GM18499 (cell line): ENCODE measurements around the gene FCHSD1.
"Not testable (repeated sequence)": the region's sequence is repeated elsewhere in the genome, so short reads cannot be mapped to it uniquely, and the experiment has no call there.

Experiments
- ATAC-seq: cut with Tn5 transposase; IDR thresholded peaks from one replicate; pipeline ENCODE4 v1.9.1; 2021; ENCODE audit warnings: moderate number of reproducible peaks; ENCODE audit not compliant: insufficient read depth, unreplicated experiment

FCHSD1 gene

GRCh38 chr5:141618804-141619554, 32.2 kb downstream of the FCHSD1 start, which contains the start of gene DIAPH1:
TSS of gene DIAPH1 (minus strand) at chr5:141619000. CDS start at chr5:141618914, 86 bp downstream.
- ATAC-seq: peak; percentile 49

GRCh38 chr5:141618030-141618803, 33.0 kb downstream of the FCHSD1 start:
- peak; percentile 7 for ATAC-seq

GRCh38 chr5:141617682-141618029, 33.6 kb downstream of the FCHSD1 start:
- ATAC-seq: no peak

GRCh38 chr5:141617128-141617527, 34.1 kb downstream of the FCHSD1 start:
- ATAC-seq: no peak

- ATAC-seq: no peak
These were observed 35.1 kb downstream of the FCHSD1 start for GRCh38 chr5:141615991-141616720.

GRCh38 chr5:141613344-141613743, 37.9 kb downstream of the FCHSD1 start:
- no peak for ATAC-seq

- ATAC-seq: no peak
These were observed 39.9 kb downstream of the FCHSD1 start for GRCh38 chr5:141611289-141611688.

- not testable (repeated sequence) for ATAC-seq
These were observed 41.3 kb downstream of the FCHSD1 start for GRCh38 chr5:141609921-141610320.

- ATAC-seq: no peak
These were observed 42.2 kb downstream of the FCHSD1 start for GRCh38 chr5:141609044-141609443.

- ATAC-seq: no peak
These were observed 42.7 kb downstream of the FCHSD1 start for GRCh38 chr5:141608557-141608956.

GRCh38 chr5:141608046-141608445, 43.2 kb downstream of the FCHSD1 start:
- no peak for ATAC-seq

- ATAC-seq: peak; percentile 90
These were observed 45.5 kb downstream of the FCHSD1 start for GRCh38 chr5:141605523-141606277.

- ATAC-seq: no peak
These were observed 47.1 kb downstream of the FCHSD1 start for GRCh38 chr5:141603923-141604717.

GRCh38 chr5:141602606-141603005, 48.6 kb downstream of the FCHSD1 start:
- no peak for ATAC-seq

- no peak for ATAC-seq
These were observed 52.5 kb downstream of the FCHSD1 start for GRCh38 chr5:141598391-141599345.

- ATAC-seq: no peak
These were observed 53.4 kb downstream of the FCHSD1 start for GRCh38 chr5:141597814-141598213.

GRCh38 chr5:141597394-141597793, 53.8 kb downstream of the FCHSD1 start:
- no peak for ATAC-seq

- ATAC-seq: no peak
These were observed 54.4 kb downstream of the FCHSD1 start for GRCh38 chr5:141596867-141597266.
